ENCODE results near the gene GYG2.
"Not testable (repeated sequence)": the region's sequence is repeated elsewhere in the genome, so short reads cannot be mapped to it uniquely, and the experiment has no call there.

The GYG2 gene

DNA sequence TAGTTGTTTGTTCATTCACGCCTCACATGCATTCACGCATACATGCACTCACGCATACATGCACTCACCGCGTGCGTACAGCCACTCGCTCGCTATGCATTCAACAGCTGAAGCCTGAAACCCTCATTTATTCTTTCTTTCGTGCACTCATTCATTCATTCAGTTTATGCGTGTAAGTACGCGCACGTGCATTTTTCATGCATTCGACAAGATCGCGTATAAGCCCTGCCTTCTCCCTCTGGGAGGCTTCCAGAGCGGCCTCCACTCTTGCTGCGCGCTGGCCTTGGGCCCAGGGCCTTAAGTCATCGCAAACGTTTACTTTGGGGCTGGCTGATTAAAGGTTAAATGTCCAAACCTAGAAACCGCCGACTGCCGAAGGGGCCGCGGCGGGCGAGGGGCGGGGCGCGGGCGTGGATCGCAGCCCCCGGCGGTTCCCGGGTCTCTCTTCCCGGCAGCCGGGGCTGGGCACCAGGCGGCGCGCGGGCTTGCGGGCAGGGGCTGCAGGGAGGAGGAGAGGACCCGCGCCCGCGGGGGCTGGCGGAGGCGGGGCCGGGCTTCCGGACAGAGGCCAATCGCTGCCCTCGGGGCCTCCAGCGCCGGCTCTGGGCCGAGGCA, at the start of gene GYG2:
Gene GYG2 (plus strand): TSS at position 587 of the 615 bp plus-strand sequence. CDS start 1,259 bp downstream, outside the sequence.
- DNase-seq, result no peak

DNA sequence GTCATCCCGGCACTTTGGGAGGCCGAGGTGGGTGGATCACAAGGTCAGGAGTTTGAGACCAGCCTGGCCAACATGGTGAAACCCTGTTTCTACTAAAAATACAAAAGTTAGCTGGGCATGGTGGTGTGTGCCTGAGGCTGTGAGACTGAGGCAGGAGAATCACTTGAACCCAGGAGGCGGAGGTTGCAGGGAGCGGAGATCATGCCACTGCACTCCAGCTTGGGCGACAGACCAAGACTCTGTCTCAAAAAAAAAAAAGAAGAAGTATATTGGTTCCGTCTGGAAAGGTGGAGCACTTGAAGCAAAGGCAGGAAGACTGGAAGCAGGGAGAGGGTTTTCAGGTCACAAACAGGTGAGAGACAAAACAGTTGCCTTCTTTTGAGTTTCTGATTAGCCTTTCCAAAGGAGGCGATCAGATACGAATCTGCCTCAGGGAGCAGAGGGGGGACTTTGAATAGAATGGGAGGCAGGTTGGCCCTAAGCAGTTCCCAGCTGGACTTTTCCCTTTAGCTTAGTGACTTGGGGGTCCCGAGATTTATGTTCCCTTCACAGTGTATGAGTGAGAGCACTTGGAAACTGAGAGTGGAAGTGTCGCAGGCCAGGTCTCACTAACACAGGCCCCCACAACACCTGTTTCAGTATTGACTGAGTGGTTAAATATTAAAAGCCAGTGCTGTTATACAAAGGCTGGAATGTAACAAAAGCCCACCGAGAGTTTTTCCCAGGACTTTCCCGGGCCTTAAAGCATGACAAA, 48.1 kb upstream of the GYG2 start:
- DNase-seq, result not testable (repeated sequence)

DNA sequence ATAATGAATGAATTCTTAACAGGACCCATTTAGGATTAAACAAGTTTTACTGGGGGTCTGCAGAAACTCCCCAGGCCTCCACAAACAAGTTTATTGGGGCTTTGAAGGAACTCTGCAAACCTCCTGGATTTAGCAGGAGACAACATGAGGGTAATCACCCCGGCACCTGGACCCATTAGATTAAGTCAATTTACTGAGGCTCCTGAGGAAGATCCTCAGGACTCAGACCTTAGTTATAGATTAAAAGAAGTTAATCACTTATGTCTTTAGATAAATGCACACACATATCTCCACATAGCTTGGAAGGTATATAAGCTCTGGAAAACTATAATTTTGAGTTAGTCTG, 47.5 kb upstream of the GYG2 start:
- DNase-seq, result no peak

DNA sequence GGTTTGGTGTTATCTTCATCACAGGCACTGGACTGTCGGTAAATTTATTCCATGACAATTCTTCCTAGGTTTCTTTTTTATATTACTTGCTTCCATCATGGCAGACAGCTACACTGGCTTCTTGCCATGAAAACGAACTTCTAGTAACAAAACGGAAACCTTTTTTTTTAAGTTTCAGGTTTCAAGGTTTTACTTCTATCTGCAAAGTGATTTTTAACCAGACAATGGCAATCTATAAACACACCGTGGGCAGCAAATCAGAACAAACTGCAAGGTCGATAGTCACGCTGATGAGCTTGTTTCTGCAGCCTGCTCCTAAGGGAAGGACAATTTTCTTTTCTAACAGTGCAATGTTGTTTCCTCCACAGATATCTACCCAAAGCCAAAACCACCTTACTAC, 47.0 kb upstream of the GYG2 start:
- no peak for DNase-seq

- no peak for DNase-seq
Observed at GRCh38 chrX:2782171-2782570, 46.6 kb upstream of the GYG2 start.

GRCh38 chrX:2782778-2783177, 46.0 kb upstream of the GYG2 start:
- DNase-seq, result no peak

- no peak for DNase-seq
Observed at GRCh38 chrX:2784026-2784425, 44.7 kb upstream of the GYG2 start.

DNA sequence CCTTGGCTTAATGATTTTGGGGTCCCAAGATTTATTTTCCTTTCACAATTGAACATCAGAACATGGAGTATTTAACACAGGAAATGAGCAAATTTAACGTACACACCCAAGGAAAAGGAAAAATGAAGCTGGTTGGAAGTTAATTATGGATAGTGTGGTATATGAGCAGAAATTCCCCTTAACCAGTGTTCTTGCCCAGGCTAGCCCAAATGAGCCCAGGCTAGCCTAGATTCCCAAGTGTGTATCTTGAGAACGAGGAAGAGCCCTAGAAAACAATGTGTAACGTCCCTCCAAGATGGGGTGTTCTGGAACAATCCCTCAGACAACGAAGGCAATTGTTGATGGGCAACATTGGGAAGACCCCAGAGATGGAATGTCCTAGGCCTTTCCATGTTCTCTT, 43.2 kb upstream of the GYG2 start:
- no peak for DNase-seq

DNA sequence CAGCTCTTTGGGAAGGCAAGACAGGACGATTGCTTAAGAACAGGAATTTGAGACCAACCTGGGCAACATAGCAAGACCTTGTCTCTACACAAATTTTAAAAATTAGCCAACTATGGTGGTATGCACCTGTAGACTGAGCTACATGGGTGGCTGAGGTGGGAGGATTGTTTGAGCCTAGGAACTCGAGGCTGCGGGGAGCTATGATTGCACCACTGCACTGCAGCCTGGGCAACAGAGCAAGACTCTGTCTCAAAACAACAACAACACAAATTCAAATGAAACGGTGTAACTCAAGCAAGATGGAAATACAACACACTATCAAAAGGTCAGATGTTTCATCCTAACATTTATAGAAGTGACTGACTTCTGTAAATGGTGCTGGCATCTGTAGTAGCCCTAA, 39.8 kb upstream of the GYG2 start:
- DNase-seq, result no peak

GRCh38 chrX:2789569-2789968, 39.2 kb upstream of the GYG2 start:
- no peak for DNase-seq

- no peak for DNase-seq
Observed at GRCh38 chrX:2793752-2794151, 35.0 kb upstream of the GYG2 start.

DNA sequence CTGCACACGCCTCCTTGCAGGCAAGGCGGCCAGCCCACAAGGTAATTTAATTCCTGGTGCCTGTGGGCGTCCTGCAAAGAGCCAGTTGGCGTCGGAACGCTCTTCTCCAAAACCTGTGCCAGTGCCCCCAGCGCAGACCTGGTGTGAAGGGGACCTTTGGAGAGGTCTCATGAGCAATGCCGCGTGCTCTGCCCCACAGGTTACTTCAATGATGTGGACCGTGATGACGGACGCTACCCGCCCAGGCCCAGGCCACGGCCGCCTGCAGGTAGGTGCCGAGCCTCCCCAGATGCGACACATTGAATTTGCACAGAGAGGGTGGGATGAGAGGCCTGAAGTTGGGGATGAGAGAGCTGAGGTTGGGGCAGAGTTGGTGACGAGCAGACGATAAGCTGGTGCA, 34.4 kb upstream of the GYG2 start:
- DNase-seq, result no peak

- not testable (repeated sequence) for DNase-seq
Observed at GRCh38 chrX:2796808-2797207, 31.9 kb upstream of the GYG2 start.

- no peak for DNase-seq
Observed at GRCh38 chrX:2799369-2799768, 29.4 kb upstream of the GYG2 start.

GRCh38 chrX:2799980-2800379, 28.8 kb upstream of the GYG2 start:
- DNase-seq, result not testable (repeated sequence)

GRCh38 chrX:2801223-2801622, 27.5 kb upstream of the GYG2 start:
- DNase-seq, result no peak

DNA sequence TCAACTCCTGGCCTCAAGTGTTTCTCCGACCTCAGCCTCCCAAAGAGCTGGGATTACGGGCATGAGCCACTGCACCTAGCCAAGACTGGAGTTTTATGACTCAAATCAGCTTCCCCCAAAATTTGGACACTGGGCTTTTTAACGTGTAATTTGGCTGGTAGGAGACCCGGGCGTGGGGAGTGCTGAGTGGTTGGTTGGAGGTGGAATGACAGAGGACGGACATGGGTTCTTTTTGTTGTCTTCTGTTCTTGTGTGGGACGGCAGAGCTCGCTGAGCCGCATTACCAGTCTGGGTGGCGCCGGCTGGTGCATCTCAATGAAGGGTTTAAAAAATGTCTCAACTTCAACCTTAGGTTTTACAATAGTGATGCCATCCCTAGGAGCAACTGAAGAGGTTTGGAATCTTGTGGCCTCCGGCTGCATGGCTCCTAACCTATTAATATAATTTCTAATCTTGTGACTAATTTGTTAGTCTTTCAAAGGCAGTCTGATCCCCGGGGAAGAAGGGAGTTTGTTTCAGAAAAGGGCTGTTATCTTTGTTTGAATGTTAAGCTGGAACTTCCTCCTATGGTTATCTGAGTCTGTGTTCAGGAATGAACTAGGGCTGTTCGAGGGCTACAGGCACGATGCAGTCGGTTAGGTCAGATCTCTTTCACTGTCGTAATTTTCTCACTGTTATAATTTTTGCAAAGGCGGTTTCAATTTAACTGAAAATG, 26.2 kb upstream of the GYG2 start:
- DNase-seq, result not testable (repeated sequence)

GRCh38 chrX:2803486-2803885, 25.2 kb upstream of the GYG2 start:
- not testable (repeated sequence) for DNase-seq

GRCh38 chrX:2804106-2804843, 24.5 kb upstream of the GYG2 start:
- not testable (repeated sequence) for DNase-seq

DNA sequence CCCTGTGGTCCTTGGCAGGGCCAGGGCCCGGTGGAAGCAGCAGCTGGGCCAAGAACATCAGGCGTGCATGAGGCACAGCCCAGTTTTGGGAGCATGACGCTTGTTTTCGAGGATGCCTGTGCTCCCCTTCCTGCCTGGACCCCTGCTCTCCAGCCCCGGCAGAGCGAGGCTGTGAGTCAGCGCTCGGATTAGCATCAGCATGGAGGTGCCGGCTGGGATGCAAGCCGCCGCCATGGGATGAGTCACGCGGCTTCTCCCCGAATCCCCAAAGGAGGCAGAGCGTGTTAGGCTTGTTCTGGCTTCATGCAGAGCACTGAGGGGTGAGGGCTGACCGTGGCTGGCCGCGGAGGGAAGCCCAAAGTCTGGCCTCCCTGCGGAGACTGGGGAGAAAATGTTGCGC, 23.9 kb upstream of the GYG2 start:
- not testable (repeated sequence) for DNase-seq

DNA sequence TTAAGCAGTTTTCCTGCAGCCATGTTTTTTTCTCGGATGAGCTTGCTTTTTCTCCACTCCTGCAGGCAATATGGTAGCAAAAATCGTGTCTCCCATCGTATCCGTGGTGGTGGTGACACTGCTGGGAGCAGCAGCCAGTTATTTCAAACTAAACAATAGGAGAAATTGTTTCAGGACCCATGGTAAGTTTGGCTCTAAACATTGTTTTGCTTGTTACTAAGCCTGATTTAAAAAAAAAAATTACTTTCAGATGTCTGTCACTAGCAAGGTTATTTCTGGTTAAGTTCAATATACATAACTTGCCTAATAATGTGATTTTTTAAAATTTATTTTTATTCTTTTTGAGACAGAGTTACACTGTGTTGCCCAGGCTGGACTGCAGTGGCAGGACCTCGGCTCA, 17.5 kb upstream of the GYG2 start:
- DNase-seq, result no peak

- peak; percentile 72 for DNase-seq
Observed at GRCh38 chrX:2812161-2812907, 16.4 kb upstream of the GYG2 start.

DNA sequence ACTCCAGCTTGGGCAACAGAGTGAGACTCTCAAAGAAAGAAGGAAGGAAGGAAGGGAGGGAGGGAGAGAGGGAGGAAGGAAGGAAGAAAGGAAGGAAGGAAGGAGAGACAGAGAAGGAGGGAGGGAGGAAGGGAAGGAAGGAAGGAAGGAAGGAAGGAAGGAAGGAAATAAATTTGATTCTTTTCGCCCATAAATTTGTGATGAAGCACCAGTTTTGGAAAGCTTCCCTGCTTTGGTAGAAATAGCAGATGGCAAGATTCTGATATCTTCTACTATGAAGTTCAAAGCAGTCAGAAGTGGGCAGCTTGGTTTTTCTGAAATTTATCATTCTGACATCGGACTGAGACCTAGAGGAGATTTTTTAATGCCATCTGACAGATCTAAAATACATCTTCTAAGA, 11.7 kb upstream of the GYG2 start:
- no peak for DNase-seq
